Dendritic cell treated with granulocyte-macrophage colony-stimulating factor and Interleukin-4, amounts not matched to agents 40 ng/mL and 50 ng/mL, for 4 days (primary cell): ENCODE results near the gene TNK2.
"Not testable (repeated sequence)": the region's sequence is repeated elsewhere in the genome, so short reads cannot be mapped to it uniquely, and the experiment has no call there.

Experiments used
- H3K27ac Mint-ChIP-seq: one replicate; pipeline ENCODE4 v1.8.0; 2022; ENCODE audit warnings: mild to moderate bottlenecking, mixed read lengths
- H3K27me3 Mint-ChIP-seq: one replicate; pipeline ENCODE4 v1.8.0; 2022; ENCODE audit warnings: mild to moderate bottlenecking, mixed read lengths
- H3K36me3 Mint-ChIP-seq: one replicate; pipeline ENCODE4 v1.8.0; 2022; ENCODE audit warnings: low read depth, mixed read lengths
- H3K4me1 Mint-ChIP-seq: one replicate; pipeline ENCODE4 v1.8.0; 2022; ENCODE audit warnings: low read depth, mixed read lengths
- H3K4me3 Mint-ChIP-seq: one replicate; pipeline ENCODE4 v1.8.0; 2022; ENCODE audit warnings: mild to moderate bottlenecking, moderate library complexity, mixed read lengths
- H3K9me3 Mint-ChIP-seq: one replicate; pipeline ENCODE4 v1.8.0; 2022; ENCODE audit warnings: mixed read lengths
- intact Hi-C: fragments of 100-400 bp; cut with micrococcal nuclease; formaldehyde crosslinking; loops from one replicate; pipeline ENCODE4 v1.15.0; 2022

Gene TNK2

DNA sequence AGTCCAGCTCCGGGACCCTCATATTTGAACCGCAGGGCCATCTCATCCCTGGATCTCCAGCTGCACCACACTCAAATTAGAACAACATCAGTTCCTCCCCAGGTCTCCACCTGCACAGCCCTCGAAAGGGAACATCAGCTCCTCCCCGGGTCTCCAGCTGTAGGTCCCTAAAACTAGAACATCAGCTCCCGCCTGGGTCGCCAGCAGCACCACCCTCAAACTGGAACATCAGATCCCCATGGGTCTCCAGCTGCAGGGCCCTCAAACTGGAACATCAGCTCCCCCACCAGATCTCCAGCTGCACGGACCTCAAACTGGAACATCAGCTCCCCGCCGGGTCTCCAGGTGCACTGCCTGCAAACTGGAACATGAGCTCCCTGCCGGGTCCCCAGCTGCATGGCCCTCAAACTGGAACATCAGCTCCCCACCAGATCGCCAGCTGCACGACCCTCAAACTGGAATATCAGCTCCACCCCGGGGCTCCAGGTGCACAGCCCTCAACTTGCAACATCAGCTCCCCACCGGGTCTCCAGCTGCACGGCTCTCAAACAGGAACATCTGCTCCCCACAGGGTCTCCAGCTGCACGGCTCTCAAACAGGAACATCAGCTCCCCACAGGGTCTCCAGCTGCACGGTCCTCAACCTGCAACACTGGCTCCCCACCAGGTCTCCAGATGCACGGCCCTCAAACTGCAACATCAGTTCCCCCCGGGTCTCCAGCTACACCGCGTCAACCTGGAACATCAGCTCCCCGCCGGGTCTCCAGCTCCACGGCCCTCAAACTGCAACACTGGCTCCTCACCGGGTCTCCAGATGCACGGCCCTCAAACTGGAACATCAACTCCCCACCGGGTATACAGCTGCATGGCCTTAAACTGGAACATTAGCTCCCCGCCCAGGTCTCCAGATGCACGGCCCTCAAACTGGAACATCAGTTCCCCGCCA is 31.4 kb upstream of the TNK2 start:
- intact Hi-C loops = loop anchor here (5.0 kb wide), 1 partner anchor 63 kb away; no protein-coding TSS in a partner anchor
- peaks cover 60% of the 10 kb centered on the region for H3K36me3 Mint-ChIP-seq

DNA sequence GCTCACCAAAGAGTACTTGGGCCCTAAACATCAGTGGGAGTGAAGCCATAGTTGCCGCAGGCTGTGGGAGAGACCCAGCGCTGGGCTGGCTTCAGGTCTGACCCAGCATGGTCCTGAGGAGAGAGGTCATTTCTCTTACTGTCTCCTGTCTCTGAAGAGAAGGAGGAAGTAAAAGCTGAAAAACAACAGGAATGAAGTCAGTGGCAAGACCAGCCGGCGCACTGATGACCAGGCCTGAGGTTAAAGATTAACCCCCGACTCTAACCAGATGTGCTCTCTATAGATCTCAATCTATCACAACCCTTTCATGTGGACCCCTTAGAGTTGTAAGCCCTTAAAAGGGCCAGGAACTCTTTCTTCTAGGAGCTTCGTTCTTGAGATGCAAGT is 24.7 kb upstream of the TNK2 start:
- H3K27ac Mint-ChIP-seq, H3K36me3 Mint-ChIP-seq, intact Hi-C loops, H3K27me3 Mint-ChIP-seq, H3K4me3 Mint-ChIP-seq, H3K9me3 Mint-ChIP-seq: not testable (repeated sequence)
- H3K4me1 Mint-ChIP-seq = peaks cover 16% of the 10 kb centered on the region

More for the DNA sequence above, 31.4 kb upstream of the TNK2 start:
- H3K4me1 Mint-ChIP-seq, H3K27me3 Mint-ChIP-seq, H3K27ac Mint-ChIP-seq, H3K4me3 Mint-ChIP-seq: not testable (repeated sequence)
- H3K9me3 Mint-ChIP-seq = peaks cover 16% of the 10 kb centered on the region

DNA sequence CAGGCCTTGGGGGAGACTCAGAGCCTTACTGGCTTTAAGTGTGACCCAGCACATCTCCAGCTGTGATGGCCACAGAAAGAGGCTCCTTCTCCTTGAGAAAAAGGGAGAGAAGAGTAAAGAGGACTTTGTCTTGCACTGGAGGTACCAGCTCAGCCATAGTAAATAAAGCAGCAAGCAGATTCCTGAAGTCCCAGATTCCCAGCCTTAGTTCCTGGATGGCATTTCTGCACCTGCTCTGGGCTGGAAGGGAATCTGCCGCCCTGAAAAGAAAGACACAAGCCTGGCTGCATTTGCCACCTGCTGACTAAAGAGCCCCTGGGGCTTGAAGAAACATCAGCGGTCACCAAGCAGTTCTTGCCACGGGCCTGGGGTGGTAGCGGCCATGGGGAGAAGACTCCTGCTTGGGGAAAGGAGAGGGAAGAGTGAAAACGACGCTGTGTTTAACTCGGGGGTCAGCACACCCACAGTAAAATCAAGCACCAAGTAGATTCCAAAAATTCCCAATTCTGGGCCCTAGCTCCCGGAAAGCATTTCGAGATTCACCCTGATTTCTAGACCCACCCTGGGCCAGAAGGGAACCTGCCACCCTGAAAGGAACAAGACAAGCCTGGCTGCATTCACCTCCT is 24.2 kb upstream of the TNK2 start:
- Mint-ChIP-seq H3K9me3 (no peaks in the 10 kb centered on the region), H3K27me3 (peaks cover 5% of the 10 kb centered on the region), H3K36me3 (no peaks in the 10 kb centered on the region), H3K4me1 (peaks cover 16% of the 10 kb centered on the region), H3K27ac (no peak overlapping the region), H3K4me3 (no peak overlapping the region)
- intact Hi-C loops = no loop called here

DNA sequence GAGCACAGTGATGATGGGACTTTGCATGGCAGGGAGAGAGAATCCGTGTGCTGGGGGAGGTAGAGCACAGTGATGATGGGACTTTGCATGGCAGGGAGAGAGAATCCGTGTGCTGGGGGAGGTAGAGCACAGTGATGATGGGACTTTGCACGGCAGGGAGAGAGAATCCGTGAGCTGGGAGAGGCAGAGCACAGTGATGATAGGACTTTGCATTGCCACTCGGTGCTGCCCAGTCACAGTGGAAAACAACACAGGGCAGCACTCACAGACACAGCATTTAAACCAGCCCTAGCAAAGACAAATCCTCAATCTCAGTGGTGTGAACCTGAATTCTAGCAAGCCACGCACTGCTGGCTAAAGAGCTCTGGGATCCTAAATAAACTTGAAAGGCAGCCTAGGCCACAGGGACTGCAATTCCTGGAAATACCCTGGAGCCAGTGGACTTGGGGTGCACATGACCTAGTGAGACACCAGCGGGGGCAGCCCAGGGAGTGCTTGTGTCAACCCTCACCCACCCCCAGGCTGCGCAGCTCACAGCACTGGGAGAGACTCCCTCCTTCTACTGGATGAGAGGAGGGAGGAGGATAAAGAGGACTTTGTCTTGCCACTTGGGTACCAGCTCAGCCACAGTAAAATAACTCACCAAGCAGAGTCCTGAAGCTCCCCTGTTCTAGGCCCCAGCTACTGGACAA is 23.4 kb upstream of the TNK2 start:
- Mint-ChIP-seq H3K27ac (no peak overlapping the region), H3K36me3 (no peaks in the 10 kb centered on the region), H3K4me3 (no peak overlapping the region), H3K4me1 (peaks cover 16% of the 10 kb centered on the region), H3K27me3 (peaks cover 5% of the 10 kb centered on the region), H3K9me3 (no peaks in the 10 kb centered on the region)
- intact Hi-C loops = no loop called here

DNA sequence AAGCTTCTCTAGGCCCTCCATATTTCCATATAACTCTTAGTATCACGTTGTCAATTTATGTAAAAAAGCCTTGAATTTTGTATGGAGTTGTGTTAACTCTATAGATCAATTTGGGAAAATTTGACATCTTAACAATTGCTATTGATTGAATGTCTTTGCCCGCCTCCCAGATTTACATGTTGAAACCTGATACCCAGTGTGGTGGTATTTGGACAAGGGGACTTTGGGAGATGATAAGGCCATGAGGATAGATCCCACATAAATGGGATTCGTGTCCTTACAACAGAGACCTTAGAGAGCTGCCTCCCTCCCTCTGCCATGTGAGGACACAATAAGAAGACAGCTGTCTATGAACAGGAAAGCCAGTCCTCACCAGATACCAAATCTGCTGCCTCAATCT is 21.1 kb upstream of the TNK2 start:
- Mint-ChIP-seq H3K27me3 (peaks cover 12% of the 10 kb centered on the region), H3K9me3 (no peaks in the 10 kb centered on the region), H3K4me3 (no peak overlapping the region), H3K36me3 (no peaks in the 10 kb centered on the region), H3K27ac (no peak overlapping the region), H3K4me1 (peaks cover 23% of the 10 kb centered on the region)
- intact Hi-C loops = no loop called here

DNA sequence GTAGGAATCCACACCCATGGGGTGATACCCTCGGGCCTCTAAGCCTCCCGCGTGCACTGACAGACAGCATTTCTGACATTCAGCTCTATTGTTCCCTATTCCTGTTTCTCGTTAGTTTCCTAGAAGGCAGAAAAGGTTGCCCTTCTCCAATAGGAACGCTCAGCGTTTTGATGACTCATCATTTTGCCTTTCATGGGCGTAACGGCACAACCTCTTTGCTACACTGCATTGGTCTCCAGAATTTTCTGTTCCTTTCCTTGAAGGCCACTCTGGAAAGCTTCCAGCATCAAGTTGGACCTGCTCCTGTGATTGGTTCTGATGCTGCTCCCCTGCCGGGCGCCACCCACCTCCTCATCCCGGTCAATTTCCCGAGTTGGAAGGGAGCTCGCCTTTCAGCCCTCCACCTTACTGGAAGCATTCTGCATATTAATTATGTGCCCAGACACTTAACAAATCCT is 13.0 kb upstream of the TNK2 start:
- no peak overlapping the region for H3K4me3 Mint-ChIP-seq
- no peaks in the 10 kb centered on the region for H3K36me3 Mint-ChIP-seq
- H3K27ac Mint-ChIP-seq = peak overlapping the region; percentile 33
- peaks cover 37% of the 10 kb centered on the region for H3K27me3 Mint-ChIP-seq
- peaks cover 17% of the 10 kb centered on the region for H3K4me1 Mint-ChIP-seq
- H3K9me3 Mint-ChIP-seq = no peaks in the 10 kb centered on the region
- intact Hi-C loops = no loop called here

DNA sequence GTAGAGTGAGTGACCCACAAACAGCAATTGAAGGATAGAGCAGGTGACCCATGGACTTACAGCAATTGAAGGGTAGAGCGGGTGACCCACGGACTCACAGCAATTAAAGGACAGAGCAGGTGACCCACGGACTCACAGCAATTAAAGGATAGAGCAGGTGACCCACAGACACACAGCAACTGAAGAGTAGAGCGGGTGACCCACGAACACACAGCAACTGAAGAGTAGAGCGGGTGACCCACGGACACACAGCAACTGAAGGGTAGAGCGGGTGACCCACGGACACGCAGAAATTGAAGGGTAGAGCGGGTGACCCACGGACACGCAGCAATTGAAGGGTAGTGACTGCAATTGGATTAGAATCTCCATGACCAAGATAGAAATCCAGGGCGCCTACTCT is 9.8 kb upstream of the TNK2 start:
- Mint-ChIP-seq H3K4me3 (no peak overlapping the region), H3K27ac (no peak overlapping the region), H3K4me1 (peaks cover 19% of the 10 kb centered on the region), H3K9me3 (no peaks in the 10 kb centered on the region), H3K36me3 (no peaks in the 10 kb centered on the region), H3K27me3 (peaks cover 26% of the 10 kb centered on the region)
- intact Hi-C loops = no loop called here

DNA sequence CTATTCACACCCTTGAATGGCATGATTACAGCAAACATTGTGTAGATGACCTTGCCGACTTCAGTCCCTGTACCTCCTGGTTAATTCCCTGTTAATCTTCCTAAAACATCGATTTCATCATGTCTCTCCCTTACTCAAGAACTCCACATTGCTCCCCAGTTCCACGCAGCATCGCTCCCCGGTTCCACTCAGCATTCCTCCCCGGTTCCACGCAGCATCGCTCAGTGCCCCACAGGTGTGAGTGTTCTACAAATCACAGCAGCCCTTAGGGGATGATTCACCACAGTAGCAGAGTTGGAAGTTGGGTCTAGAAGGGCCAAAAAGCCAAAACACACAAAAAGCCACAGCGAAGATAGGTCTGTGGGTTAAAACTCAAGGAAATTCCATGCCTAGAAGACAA is 8.6 kb upstream of the TNK2 start:
- no peak overlapping the region for H3K4me3 Mint-ChIP-seq
- H3K4me1 Mint-ChIP-seq = peaks cover 21% of the 10 kb centered on the region
- intact Hi-C loops = no loop called here
- H3K27ac Mint-ChIP-seq = no peak overlapping the region
- H3K9me3 Mint-ChIP-seq = no peaks in the 10 kb centered on the region
- H3K36me3 Mint-ChIP-seq = no peaks in the 10 kb centered on the region
- H3K27me3 Mint-ChIP-seq = peaks cover 27% of the 10 kb centered on the region

DNA sequence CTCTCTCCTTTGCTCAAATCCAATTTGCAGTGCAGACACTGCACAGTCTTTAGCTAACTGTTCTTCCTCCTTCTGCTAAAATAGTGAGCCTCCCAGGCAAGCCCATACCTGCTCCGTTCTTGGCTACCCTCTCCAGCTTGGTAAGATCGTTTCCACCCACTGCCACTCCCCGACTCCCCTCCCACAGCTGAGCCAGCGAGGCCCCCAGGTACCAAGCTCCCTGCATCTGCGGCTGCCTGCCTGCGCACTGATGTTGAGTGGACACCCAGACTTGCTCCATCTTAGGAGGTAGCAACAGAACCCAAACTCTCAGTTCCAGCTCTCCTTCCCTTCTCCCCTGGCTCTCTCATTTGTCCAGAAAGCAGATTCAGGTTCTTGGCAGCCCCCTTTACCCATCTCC is 7.9 kb upstream of the TNK2 start:
- Mint-ChIP-seq H3K9me3 (no peaks in the 10 kb centered on the region), H3K4me1 (peaks cover 21% of the 10 kb centered on the region), H3K27ac (no peak overlapping the region), H3K27me3 (peaks cover 26% of the 10 kb centered on the region), H3K4me3 (no peak overlapping the region), H3K36me3 (no peaks in the 10 kb centered on the region)
- intact Hi-C loops = no loop called here

DNA sequence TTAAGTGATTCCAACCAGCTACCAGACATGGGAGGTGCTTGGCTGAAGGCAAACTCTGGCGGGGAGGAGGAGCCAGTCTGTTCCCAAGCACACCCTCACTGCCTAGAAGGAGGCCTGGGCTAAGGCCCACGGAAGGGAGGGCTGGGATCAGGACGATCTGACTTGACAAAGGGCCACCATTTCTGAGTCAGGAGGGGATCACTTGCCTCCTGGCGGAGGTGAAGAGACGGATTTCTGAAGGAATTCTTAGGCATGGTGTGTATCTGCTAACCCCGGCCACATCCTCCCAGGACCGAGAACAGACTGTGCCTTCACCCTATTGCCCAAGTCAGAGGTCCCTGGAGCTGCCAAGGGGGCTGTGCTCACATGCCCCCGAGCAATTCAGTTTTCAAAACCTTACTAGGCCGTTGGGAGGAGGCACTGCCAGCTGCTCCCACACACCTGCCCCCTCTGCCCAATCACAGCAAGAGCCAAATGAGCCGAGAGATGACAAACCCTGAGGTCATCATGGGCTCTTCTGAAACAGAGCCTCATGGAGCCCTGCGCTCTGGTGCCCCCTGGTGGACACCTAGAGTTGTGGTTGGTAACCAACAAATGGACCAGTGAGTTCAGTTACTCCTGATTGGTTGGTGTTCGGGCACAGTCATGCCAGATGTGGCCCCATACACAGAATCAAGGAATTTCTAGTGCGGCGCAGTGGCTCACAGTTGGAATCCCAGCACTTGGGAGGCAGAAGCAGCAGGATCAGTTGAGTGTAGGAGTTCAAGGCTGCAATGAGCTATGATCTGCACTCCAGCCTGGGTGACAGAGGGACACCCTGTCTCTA is 6.5 kb upstream of the TNK2 start:
- Mint-ChIP-seq H3K9me3 (no peaks in the 10 kb centered on the region), H3K27me3 (peaks cover 26% of the 10 kb centered on the region), H3K4me1 (peaks cover 28% of the 10 kb centered on the region), H3K27ac (peak overlapping the region; percentile 38), H3K4me3 (no peak overlapping the region), H3K36me3 (no peaks in the 10 kb centered on the region)
- intact Hi-C loops = loop anchor here (1.0 kb wide), 3 partner anchors 21 to 56 kb away; no protein-coding TSS in a partner anchor

DNA sequence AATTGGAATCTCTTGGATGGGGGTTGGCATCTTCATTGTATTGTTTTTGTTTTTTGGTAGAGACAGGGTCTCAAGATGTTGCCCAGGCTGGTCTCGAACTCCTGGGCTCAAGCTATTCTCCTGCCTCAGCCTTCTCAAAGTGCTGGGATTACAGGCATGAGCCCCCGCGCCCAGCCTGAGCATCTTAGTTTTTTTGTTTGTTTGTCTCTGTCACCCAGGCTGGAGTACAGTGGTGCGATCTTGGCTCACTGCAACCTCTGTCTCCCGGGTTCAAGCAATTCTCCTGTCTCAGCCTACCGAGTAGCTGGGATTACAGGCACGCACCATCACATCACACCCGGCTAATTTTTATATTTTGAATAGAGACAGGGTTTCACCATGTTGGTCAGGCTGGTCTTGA is 5.8 kb upstream of the TNK2 start:
- intact Hi-C loops, H3K36me3 Mint-ChIP-seq, H3K9me3 Mint-ChIP-seq, H3K4me3 Mint-ChIP-seq: not testable (repeated sequence)
- Mint-ChIP-seq H3K4me1 (peaks cover 28% of the 10 kb centered on the region), H3K27me3 (peaks cover 22% of the 10 kb centered on the region), H3K27ac (peak overlapping the region; percentile 38)

DNA sequence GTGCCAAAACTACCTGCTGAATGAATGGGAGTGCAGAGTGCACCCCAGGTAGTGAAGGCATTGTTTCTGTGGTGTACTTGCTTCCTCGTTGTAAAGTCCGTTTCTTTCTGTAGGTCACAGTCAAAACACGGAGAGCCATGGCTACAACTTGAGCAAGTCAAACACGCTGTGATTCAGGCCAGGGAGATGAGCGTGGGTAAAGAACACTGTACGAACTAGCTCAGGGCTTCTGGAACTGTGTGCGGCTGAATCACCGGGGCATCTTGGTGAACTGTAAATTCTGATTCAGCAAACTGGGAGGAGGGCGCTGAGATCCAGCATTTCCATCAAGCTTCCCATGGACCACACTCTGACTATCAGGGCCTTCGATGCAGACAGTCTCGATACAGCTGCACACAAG is 5.0 kb upstream of the TNK2 start:
- H3K36me3 Mint-ChIP-seq = peaks cover 3% of the 10 kb centered on the region
- H3K9me3 Mint-ChIP-seq = no peaks in the 10 kb centered on the region
- no peak overlapping the region for H3K4me3 Mint-ChIP-seq
- no peak overlapping the region for H3K27ac Mint-ChIP-seq
- intact Hi-C loops = no loop called here
- H3K27me3 Mint-ChIP-seq = peaks cover 17% of the 10 kb centered on the region
- peaks cover 30% of the 10 kb centered on the region for H3K4me1 Mint-ChIP-seq

DNA sequence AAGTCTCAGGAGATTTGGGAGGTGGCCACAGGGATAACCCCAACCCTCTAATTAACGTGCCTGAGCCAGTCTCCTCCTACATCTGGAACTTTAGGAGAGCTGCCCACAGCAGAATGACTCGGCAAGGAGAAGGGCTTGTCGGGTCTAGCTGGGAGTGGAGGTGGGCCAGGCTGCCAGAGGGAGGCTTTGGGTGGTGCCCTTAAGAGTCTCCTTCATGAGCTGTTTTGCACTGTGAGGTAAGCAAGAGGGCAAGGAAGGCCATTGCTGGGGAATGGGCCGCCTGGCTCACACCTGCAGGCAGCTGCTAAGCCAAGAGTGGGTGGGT is 3.6 kb upstream of the TNK2 start:
- Mint-ChIP-seq H3K27ac (no peak overlapping the region), H3K9me3 (no peaks in the 10 kb centered on the region), H3K27me3 (peaks cover 9% of the 10 kb centered on the region), H3K36me3 (peaks cover 9% of the 10 kb centered on the region), H3K4me3 (no peak overlapping the region), H3K4me1 (peaks cover 45% of the 10 kb centered on the region)
- intact Hi-C loops = no loop called here
